WTC11 (cell line): ENCODE results near the gene LARGE1. TPM values are rescaled to one million over a fixed set of nuclear protein-coding genes. Genes with fewer than 3 reads are reported as not detected.

Experiments
- ATAC-seq: fragments of 200-7000 bp; cut with Tn5 transposase; 2 replicates; pipeline ENCODE4 v1.10.0; 2021; ENCODE audit warnings: mild to moderate bottlenecking, moderate library complexity
- CTCF ChIA-PET: fragments of 300-600 bp; sonication (Branson Sonifier 250); formaldehyde crosslinking; loops from one replicate; lab custom pipeline; 2021; ENCODE audit warnings: antibody characterized with exemption; lab: Charles Lee
- POLR2A ChIA-PET: fragments of 350-600 bp; sonication (Branson Sonifier 250); formaldehyde crosslinking; loops from one replicate; lab custom pipeline; 2021; ENCODE audit warnings: antibody characterized with exemption; lab: Charles Lee
- DNase-seq: peaks from one replicate; pipeline ENCODE4 v3.0.0; 2021; ENCODE audit warnings: low spot score
- H3K27ac Mint-ChIP-seq: 2 replicates; pipeline ENCODE4 v1.8.0; 2021; ENCODE audit warnings: mixed read lengths
- H3K27me3 Mint-ChIP-seq: 2 replicates; pipeline ENCODE4 v1.8.0; 2021; ENCODE audit warnings: low read depth, mild to moderate bottlenecking, moderate library complexity, mixed read lengths
- H3K36me3 Mint-ChIP-seq: 2 replicates; pipeline ENCODE4 v1.8.0; 2021; ENCODE audit warnings: mixed read lengths
- H3K4me1 Mint-ChIP-seq: 2 replicates; pipeline ENCODE4 v1.8.0; 2022; ENCODE audit warnings: mixed read lengths
- H3K4me3 Mint-ChIP-seq: 2 replicates; pipeline ENCODE4 v1.8.0; 2021; ENCODE audit warnings: mild to moderate bottlenecking, moderate library complexity, mixed read lengths
- H3K9me3 Mint-ChIP-seq: 2 replicates; pipeline ENCODE4 v1.8.0; 2021; ENCODE audit warnings: mixed read lengths
- FOXK1 ChIP-seq: sonication (generic); formaldehyde crosslinking; IDR thresholded peaks from 2 replicates; pipeline ENCODE4 v1.8.0; 2022; ENCODE audit warnings: mild to moderate bottlenecking, moderate library complexity, missing genetic modification reagents
- MXD4 ChIP-seq: fragments of 250-450 bp; sonication (Bioruptor Pico); IDR thresholded peaks from 2 replicates; pipeline ENCODE4 v1.8.0; 2021; ENCODE audit warnings: mild to moderate bottlenecking, moderate library complexity, borderline replicate concordance
- RELA ChIP-seq: sonication (generic); formaldehyde crosslinking; IDR thresholded peaks from 2 replicates; pipeline ENCODE4 v1.8.1; 2022; ENCODE audit warnings: missing genetic modification reagents, mild to moderate bottlenecking, borderline replicate concordance
- RORB ChIP-seq: fragments of 250-450 bp; sonication (Bioruptor Pico); IDR thresholded peaks from 2 replicates; pipeline ENCODE4 v1.9.0; 2021; ENCODE audit warnings: mild to moderate bottlenecking
- SOX15 ChIP-seq: fragments of 250-450 bp; sonication (Bioruptor Pico); IDR thresholded peaks from 2 replicates; pipeline ENCODE4 v1.9.0; 2021; ENCODE audit warnings: mild to moderate bottlenecking
- TEAD1 ChIP-seq: sonication (generic); formaldehyde crosslinking; IDR thresholded peaks from 2 replicates; pipeline ENCODE4 v1.8.0; 2022; ENCODE audit warnings: mild to moderate bottlenecking, missing genetic modification reagents
- total RNA-seq: library from RNA; stranded (reverse); gene quantifications from 3 replicates; pipeline ENCODE4 v1.2.3, GENCODE V29; 2021
- TF ChIP-seq, protein P1 (sequence below): fragments of 250-450 bp; sonication (Bioruptor Pico); IDR thresholded peaks from 2 replicates; pipeline ENCODE4 v1.8.0; 2021; ENCODE audit warnings: mild to moderate bottlenecking
- TF ChIP-seq, protein P2 (sequence below): fragments of 250-450 bp; sonication (Bioruptor Pico); IDR thresholded peaks from 2 replicates; pipeline ENCODE4 v1.9.0; 2021; ENCODE audit warnings: moderate library complexity, mild to moderate bottlenecking, inconsistent platforms, borderline replicate concordance
- TF ChIP-seq, protein P3 (sequence below): sonication (generic); formaldehyde crosslinking; IDR thresholded peaks from 2 replicates; pipeline ENCODE4 v1.8.1; 2022; ENCODE audit warnings: mild to moderate bottlenecking, missing genetic modification reagents, moderate library complexity, borderline replicate concordance
- TF ChIP-seq, protein P4 (sequence below): sonication (generic); formaldehyde crosslinking; IDR thresholded peaks from 2 replicates; pipeline ENCODE4 v1.8.1; 2022; ENCODE audit warnings: missing genetic modification reagents, borderline replicate concordance
- TF ChIP-seq, protein P5 (sequence below): sonication (generic); formaldehyde crosslinking; IDR thresholded peaks from 2 replicates; pipeline ENCODE4 v1.8.0; 2022; ENCODE audit warnings: missing genetic modification reagents
- TF ChIP-seq, protein P6 (sequence below): sonication (generic); formaldehyde crosslinking; IDR thresholded peaks from 2 replicates; pipeline ENCODE4 v1.8.0; 2023; ENCODE audit warnings: mild to moderate bottlenecking, missing genetic modification reagents
- TF ChIP-seq, protein P7 (sequence below): sonication (generic); formaldehyde crosslinking; IDR thresholded peaks from 2 replicates; pipeline ENCODE4 v1.8.0; 2022; ENCODE audit warnings: mild to moderate bottlenecking, missing genetic modification reagents

The LARGE1 gene
- total RNA-seq, 1 experiment from 2014 or later = 72.6 TPM

DNA sequence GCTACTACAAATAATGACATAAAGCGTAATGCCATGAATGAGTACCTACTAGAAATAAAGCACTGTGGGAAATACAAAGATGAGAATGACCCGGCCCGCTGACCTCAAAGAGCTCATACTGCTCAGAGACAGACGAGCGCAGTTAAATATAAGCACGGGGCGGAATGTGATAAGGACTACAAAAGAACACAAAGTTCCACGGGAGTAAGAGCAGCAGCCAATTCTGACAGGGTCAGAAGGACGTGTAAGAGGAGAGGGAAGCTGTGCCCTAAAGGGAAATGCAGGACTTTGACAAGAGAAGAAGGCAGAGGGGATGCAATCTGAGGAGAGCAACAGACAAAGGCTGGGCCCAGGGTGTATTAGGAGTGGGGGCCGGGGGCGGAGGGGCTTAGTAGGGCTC lies 314.6 kb downstream of the LARGE1 start (continued):
- TF ChIP-seq, protein P1, sequence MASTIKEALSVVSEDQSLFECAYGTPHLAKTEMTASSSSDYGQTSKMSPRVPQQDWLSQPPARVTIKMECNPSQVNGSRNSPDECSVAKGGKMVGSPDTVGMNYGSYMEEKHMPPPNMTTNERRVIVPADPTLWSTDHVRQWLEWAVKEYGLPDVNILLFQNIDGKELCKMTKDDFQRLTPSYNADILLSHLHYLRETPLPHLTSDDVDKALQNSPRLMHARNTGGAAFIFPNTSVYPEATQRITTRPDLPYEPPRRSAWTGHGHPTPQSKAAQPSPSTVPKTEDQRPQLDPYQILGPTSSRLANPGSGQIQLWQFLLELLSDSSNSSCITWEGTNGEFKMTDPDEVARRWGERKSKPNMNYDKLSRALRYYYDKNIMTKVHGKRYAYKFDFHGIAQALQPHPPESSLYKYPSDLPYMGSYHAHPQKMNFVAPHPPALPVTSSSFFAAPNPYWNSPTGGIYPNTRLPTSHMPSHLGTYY (CRISPR knock-in tag) = no peak
- TF ChIP-seq, protein P2, sequence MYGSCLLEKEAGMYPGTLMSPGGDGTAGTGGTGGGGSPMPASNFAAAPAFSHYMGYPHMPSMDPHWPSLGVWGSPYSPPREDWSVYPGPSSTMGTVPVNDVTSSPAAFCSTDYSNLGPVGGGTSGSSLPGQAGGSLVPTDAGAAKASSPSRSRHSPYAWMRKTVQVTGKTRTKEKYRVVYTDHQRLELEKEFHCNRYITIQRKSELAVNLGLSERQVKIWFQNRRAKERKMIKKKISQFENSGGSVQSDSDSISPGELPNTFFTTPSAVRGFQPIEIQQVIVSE (CRISPR knock-in tag) = no peak
- TF ChIP-seq RORB (CRISPR knock-in tag) (no peak), RELA (CRISPR knock-in tag) (no peak), MXD4 (CRISPR knock-in tag) (no peak)
- TF ChIP-seq, protein P3, sequence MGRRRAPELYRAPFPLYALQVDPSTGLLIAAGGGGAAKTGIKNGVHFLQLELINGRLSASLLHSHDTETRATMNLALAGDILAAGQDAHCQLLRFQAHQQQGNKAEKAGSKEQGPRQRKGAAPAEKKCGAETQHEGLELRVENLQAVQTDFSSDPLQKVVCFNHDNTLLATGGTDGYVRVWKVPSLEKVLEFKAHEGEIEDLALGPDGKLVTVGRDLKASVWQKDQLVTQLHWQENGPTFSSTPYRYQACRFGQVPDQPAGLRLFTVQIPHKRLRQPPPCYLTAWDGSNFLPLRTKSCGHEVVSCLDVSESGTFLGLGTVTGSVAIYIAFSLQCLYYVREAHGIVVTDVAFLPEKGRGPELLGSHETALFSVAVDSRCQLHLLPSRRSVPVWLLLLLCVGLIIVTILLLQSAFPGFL (CRISPR knock-in tag) = no peak
- TF ChIP-seq, protein P4, sequence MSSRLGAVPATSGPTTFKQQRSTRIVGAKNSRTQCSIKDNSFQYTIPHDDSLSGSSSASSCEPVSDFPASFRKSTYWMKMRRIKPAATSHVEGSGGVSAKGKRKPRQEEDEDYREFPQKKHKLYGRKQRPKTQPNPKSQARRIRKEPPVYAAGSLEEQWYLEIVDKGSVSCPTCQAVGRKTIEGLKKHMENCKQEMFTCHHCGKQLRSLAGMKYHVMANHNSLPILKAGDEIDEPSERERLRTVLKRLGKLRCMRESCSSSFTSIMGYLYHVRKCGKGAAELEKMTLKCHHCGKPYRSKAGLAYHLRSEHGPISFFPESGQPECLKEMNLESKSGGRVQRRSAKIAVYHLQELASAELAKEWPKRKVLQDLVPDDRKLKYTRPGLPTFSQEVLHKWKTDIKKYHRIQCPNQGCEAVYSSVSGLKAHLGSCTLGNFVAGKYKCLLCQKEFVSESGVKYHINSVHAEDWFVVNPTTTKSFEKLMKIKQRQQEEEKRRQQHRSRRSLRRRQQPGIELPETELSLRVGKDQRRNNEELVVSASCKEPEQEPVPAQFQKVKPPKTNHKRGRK (CRISPR knock-in tag) = no peak
- TF ChIP-seq, protein P5, sequence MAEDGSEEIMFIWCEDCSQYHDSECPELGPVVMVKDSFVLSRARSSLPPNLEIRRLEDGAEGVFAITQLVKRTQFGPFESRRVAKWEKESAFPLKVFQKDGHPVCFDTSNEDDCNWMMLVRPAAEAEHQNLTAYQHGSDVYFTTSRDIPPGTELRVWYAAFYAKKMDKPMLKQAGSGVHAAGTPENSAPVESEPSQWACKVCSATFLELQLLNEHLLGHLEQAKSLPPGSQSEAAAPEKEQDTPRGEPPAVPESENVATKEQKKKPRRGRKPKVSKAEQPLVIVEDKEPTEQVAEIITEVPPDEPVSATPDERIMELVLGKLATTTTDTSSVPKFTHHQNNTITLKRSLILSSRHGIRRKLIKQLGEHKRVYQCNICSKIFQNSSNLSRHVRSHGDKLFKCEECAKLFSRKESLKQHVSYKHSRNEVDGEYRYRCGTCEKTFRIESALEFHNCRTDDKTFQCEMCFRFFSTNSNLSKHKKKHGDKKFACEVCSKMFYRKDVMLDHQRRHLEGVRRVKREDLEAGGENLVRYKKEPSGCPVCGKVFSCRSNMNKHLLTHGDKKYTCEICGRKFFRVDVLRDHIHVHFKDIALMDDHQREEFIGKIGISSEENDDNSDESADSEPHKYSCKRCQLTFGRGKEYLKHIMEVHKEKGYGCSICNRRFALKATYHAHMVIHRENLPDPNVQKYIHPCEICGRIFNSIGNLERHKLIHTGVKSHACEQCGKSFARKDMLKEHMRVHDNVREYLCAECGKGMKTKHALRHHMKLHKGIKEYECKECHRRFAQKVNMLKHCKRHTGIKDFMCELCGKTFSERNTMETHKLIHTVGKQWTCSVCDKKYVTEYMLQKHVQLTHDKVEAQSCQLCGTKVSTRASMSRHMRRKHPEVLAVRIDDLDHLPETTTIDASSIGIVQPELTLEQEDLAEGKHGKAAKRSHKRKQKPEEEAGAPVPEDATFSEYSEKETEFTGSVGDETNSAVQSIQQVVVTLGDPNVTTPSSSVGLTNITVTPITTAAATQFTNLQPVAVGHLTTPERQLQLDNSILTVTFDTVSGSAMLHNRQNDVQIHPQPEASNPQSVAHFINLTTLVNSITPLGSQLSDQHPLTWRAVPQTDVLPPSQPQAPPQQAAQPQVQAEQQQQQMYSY = no peak
- TF ChIP-seq, protein P6, sequence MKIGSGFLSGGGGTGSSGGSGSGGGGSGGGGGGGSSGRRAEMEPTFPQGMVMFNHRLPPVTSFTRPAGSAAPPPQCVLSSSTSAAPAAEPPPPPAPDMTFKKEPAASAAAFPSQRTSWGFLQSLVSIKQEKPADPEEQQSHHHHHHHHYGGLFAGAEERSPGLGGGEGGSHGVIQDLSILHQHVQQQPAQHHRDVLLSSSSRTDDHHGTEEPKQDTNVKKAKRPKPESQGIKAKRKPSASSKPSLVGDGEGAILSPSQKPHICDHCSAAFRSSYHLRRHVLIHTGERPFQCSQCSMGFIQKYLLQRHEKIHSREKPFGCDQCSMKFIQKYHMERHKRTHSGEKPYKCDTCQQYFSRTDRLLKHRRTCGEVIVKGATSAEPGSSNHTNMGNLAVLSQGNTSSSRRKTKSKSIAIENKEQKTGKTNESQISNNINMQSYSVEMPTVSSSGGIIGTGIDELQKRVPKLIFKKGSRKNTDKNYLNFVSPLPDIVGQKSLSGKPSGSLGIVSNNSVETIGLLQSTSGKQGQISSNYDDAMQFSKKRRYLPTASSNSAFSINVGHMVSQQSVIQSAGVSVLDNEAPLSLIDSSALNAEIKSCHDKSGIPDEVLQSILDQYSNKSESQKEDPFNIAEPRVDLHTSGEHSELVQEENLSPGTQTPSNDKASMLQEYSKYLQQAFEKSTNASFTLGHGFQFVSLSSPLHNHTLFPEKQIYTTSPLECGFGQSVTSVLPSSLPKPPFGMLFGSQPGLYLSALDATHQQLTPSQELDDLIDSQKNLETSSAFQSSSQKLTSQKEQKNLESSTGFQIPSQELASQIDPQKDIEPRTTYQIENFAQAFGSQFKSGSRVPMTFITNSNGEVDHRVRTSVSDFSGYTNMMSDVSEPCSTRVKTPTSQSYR (CRISPR knock-in tag) = no peak

DNA sequence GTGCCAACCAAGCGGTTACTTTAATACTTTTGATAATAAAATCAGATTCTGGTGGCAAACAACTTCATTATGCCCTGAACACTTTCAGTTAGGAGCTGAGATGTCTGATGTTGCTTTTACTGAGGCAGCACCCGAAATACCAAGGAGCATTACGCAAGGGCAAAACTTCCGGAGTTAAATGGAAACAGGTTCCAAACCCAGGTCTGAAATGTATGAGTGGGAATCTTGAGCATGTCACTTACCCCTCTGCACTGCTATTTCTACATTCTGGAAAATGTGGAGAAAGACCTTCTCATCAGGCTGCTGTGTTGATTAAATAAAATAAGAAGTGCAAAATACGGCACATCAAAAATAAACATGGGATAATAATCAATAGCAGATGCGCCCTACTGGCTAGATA lies 315.1 kb downstream of the LARGE1 start:
- Mint-ChIP-seq H3K9me3 (peaks cover 4% of the 10 kb centered on the region), H3K36me3 (peaks cover 22% of the 10 kb centered on the region), H3K27me3 (peaks cover 4% of the 10 kb centered on the region; the same call in 1 of the 2 replicates), H3K4me1 (peaks cover 6% of the 10 kb centered on the region; the same call in 1 of the 2 replicates), H3K27ac (no peak overlapping the region), H3K4me3 (no peak overlapping the region)
- no peak for DNase-seq
- TF ChIP-seq, protein P7, sequence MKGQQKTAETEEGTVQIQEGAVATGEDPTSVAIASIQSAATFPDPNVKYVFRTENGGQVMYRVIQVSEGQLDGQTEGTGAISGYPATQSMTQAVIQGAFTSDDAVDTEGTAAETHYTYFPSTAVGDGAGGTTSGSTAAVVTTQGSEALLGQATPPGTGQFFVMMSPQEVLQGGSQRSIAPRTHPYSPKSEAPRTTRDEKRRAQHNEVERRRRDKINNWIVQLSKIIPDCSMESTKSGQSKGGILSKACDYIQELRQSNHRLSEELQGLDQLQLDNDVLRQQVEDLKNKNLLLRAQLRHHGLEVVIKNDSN (CRISPR knock-in tag) = no peak
- TF ChIP-seq TEAD1 (CRISPR knock-in tag) (no peak), FOXK1 (no peak), SOX15 (CRISPR knock-in tag) (no peak)
- TF ChIP-seq, protein P3 (CRISPR knock-in tag) = no peak
- no peak for ATAC-seq
- POLR2A ChIA-PET = no interaction called here
- CTCF ChIA-PET = no interaction called here
